Ureter (tissue), 1 donor: ENCODE results near the gene PPP1R26. TPM values are rescaled to one million over a fixed set of nuclear protein-coding genes. Genes with fewer than 3 reads are reported as not detected.
"Not testable (repeated sequence)": the region's sequence is repeated elsewhere in the genome, so short reads cannot be mapped to it uniquely, and the experiment has no call there.

Source experiments
- DNase-seq: peaks from one replicate; pipeline ENCODE4 v3.0.0-alpha.2; 2020; ENCODE audit warnings: low spot score
- total RNA-seq: library from RNA; stranded (reverse); gene quantifications from one replicate; pipeline ENCODE4 v1.2.4, GENCODE V29; 2023
- donor health status: DM: yes; HTN: yes; CAD: no.

The PPP1R26 gene
- total RNA-seq, 1 donor from 2014 or later = 25.6 TPM

GRCh38 chr9:135458478-135458877 lies 21.1 kb upstream of the PPP1R26 start:
- DNase-seq = not testable (repeated sequence)

- no peak for DNase-seq
Measured at GRCh38 chr9:135461936-135462335, 17.6 kb upstream of the PPP1R26 start.

GRCh38 chr9:135463140-135463539 lies 16.4 kb upstream of the PPP1R26 start:
- DNase-seq = no peak

GRCh38 chr9:135464181-135464580 lies 15.4 kb upstream of the PPP1R26 start:
- no peak for DNase-seq

GRCh38 chr9:135468854-135469521 lies 10.6 kb upstream of the PPP1R26 start:
- DNase-seq = no peak

- DNase-seq = no peak
Measured at GRCh38 chr9:135471791-135472640, 7.6 kb upstream of the PPP1R26 start.

- DNase-seq = no peak
Measured at GRCh38 chr9:135473972-135474543, 5.5 kb upstream of the PPP1R26 start.

- DNase-seq = no peak
Measured at GRCh38 chr9:135474915-135475314, 4.7 kb upstream of the PPP1R26 start.

- DNase-seq = no peak
Measured at GRCh38 chr9:135476561-135477355, 2.8 kb upstream of the PPP1R26 start.

GRCh38 chr9:135478191-135478590 lies 1.4 kb upstream of the PPP1R26 start:
- no peak for DNase-seq

- DNase-seq = no peak
Measured at GRCh38 chr9:135478829-135479468, 633 bp upstream of the PPP1R26 start.

GRCh38 chr9:135480071-135480939 lies 723 bp downstream of the PPP1R26 start:
- no peak for DNase-seq

GRCh38 chr9:135480940-135481310 lies 1.3 kb downstream of the PPP1R26 start:
- no peak for DNase-seq

GRCh38 chr9:135482015-135482754 lies 2.6 kb downstream of the PPP1R26 start:
- no peak for DNase-seq

GRCh38 chr9:135484460-135485277 lies 5.1 kb downstream of the PPP1R26 start:
- DNase-seq = no peak

- DNase-seq = no peak
Measured at GRCh38 chr9:135485385-135485784, 5.8 kb downstream of the PPP1R26 start.

GRCh38 chr9:135485832-135486231 lies 6.2 kb downstream of the PPP1R26 start:
- no peak for DNase-seq

GRCh38 chr9:135486267-135487065 lies 6.9 kb downstream of the PPP1R26 start:
- DNase-seq = no peak
